K562 (cell line): ENCODE data around the gene SLC25A4. TPM values are rescaled to one million over a fixed set of nuclear protein-coding genes. Genes with fewer than 3 reads are reported as not detected.

Source experiments
- ATAC-seq: fragments of 200-7000 bp; cut with Tn5 transposase; 3 replicates; pipeline ENCODE4 v1.9.1; 2020; ENCODE audit warnings: moderate library complexity
- BruUV-seq: library from RNA; stranded (reverse); fragments of 400-500 nt; replicated peaks from 2 replicates; lab custom pipeline; 2021; lab: Mats Ljungman, UMichigan
- CTCF ChIA-PET: fragments of 300-600 bp; formaldehyde crosslinking; extraction: SDS; loops from one replicate; lab custom pipeline; 2021; ENCODE audit warnings: low intra/inter-chr PET ratio; lab: Yijun Ruan, JAX
- POLR2A ChIA-PET: fragments of 300-600, 350-650 bp; sonication (Branson Sonifier 250); formaldehyde crosslinking; extraction: SDS; loops from one replicate; lab custom pipeline; 2021; ENCODE audit warnings: antibody characterized with exemption, inconsistent platforms; lab: Yijun Ruan, JAX
- DNase-seq, 4 experiments: peaks; one replicate each; pipeline versions ENCODE4 v3.0.0 to v3.0.0-alpha.2; 2011 to 2018; ENCODE audit warnings: low spot score in 3 of 4, mixed read lengths in 3 of 4; ENCODE audit errors: extremely low read depth in 1 of 4
- FAIRE-seq: peaks from 2 replicates; lab custom pipeline; 2011; peaks lifted over from hg19 to GRCh38; lab: Jason Lieb, UNC
- H2AFZ ChIP-seq: 2 replicates; pipeline ENCODE4 v1.6.0; 2011; ENCODE audit warnings: low read depth, low read length, control low read depth, inconsistent platforms
- H3K27ac ChIP-seq: fragments of 200-600 bp; 3 replicates; pipeline ENCODE4 v1.8.0; 2011; ENCODE audit warnings: low read depth, mild to moderate bottlenecking, control low read depth, inconsistent platforms, low read length, moderate library complexity, mixed read lengths; ENCODE audit errors: extremely low read depth
- H3K27me3 ChIP-seq, 2 experiments: fragments of 300-600 bp in 1 of 2; 2 replicates in 1 of 2; 3 replicates in 1 of 2; pipeline versions ENCODE4 v1.6.0 to v1.8.0; 2011; ENCODE audit warnings: inconsistent platforms in 2 of 2, low read length in 2 of 2, mild to moderate bottlenecking in 1 of 2, mixed read lengths in 1 of 2, moderate library complexity in 1 of 2; ENCODE audit not compliant: control insufficient read depth in 2 of 2, insufficient read depth in 2 of 2
- H3K36me3 ChIP-seq: fragments of 300-600 bp; 3 replicates; pipeline ENCODE4 v1.8.0; 2011; ENCODE audit warnings: mild to moderate bottlenecking, low read length, inconsistent platforms; ENCODE audit not compliant: control insufficient read depth, insufficient read depth
- H3K4me1 ChIP-seq, 2 experiments: fragments of 200-600 bp in 1 of 2; replicated peaks in 1 of 2; 2 replicates in 1 of 2; 3 replicates in 1 of 2; pipeline versions ENCODE4 v1.5.1 to v1.8.0; 2011; ENCODE audit warnings: inconsistent platforms in 2 of 2, low read length in 2 of 2, mild to moderate bottlenecking in 1 of 2, mixed read lengths in 1 of 2, moderate library complexity in 1 of 2; ENCODE audit not compliant: control insufficient read depth in 2 of 2, insufficient read depth in 2 of 2
- H3K4me2 ChIP-seq: 2 replicates; pipeline ENCODE4 v1.6.1; 2011; ENCODE audit warnings: low read length, control low read depth, inconsistent platforms, mixed read lengths; ENCODE audit not compliant: insufficient read depth
- H3K4me3 ChIP-seq: fragments of 200-600 bp; sonication (generic), shearing (Covaris generic); 2 replicates; pipeline ENCODE4 v1.5.1; 2016; ENCODE audit warnings: control low read depth, inconsistent platforms
- H3K79me2 ChIP-seq: fragments of 200-600 bp; 3 replicates; pipeline ENCODE4 v1.8.0; 2011; ENCODE audit warnings: low read length, inconsistent platforms; ENCODE audit not compliant: control insufficient read depth, insufficient read depth
- H3K9ac ChIP-seq, 2 experiments: 2 replicates each; pipeline versions ENCODE4 v1.6.0 to v1.6.1; 2011; ENCODE audit warnings: low read depth in 2 of 2, low read length in 2 of 2, control low read depth in 1 of 2, inconsistent platforms in 1 of 2, mild to moderate bottlenecking in 1 of 2, mixed read lengths in 1 of 2; ENCODE audit not compliant: insufficient read depth in 1 of 2
- H3K9me1 ChIP-seq: one replicate; pipeline ENCODE4 v1.6.0; 2011; ENCODE audit warnings: inconsistent platforms, mild to moderate bottlenecking, low read length, moderate library complexity; ENCODE audit not compliant: control insufficient read depth, insufficient read depth
- H3K9me3 ChIP-seq: replicated peaks from 2 replicates; pipeline ENCODE4 v1.5.1; 2011; ENCODE audit warnings: low read depth, low read length, inconsistent platforms; ENCODE audit not compliant: control insufficient read depth, insufficient read depth
- H4K20me1 ChIP-seq: replicated peaks from 2 replicates; pipeline ENCODE4 v1.6.1; 2011; ENCODE audit warnings: low read length, inconsistent platforms, mixed read lengths; ENCODE audit not compliant: control insufficient read depth, insufficient read depth
- ASH1L ChIP-seq: fragments of 450-650 bp; IDR thresholded peaks from 2 replicates; pipeline ENCODE4 v1.6.1; 2018; ENCODE audit warnings: borderline replicate concordance, mild to moderate bottlenecking, low read depth; ENCODE audit not compliant: partially characterized antibody
- SNIP1 ChIP-seq: fragments of 450-650 bp; IDR thresholded peaks from 2 replicates; pipeline ENCODE4 v1.7.1; 2017; ENCODE audit warnings: low read depth, mild to moderate bottlenecking
- WGBS: fragments of 100-300 bp; shearing (Covaris generic); methylation state at CpG from one replicate; pipeline ENCODE4 v1.1.6; 2016; ENCODE audit warnings: low coverage, mixed read lengths; ENCODE audit not compliant: insufficient coverage; ENCODE audit errors: missing lambda C conversion rate; 5-methylcytosine and 5-hydroxymethylcytosine counted together
- in situ Hi-C: fragments of 300-500 bp; cut with MboI; formaldehyde crosslinking; loops from 4 replicates; pipeline ENCODE4 v1.15.0; 2018; ENCODE audit warnings: inconsistent platforms, mixed read lengths
- intact Hi-C: fragments of 100-400 bp; cut with micrococcal nuclease; formaldehyde crosslinking; loops from 2 replicates; pipeline ENCODE4 v1.14.2; 2022
- polyA plus RNA-seq, 8 experiments: library from polyadenylated mRNA; depleted of rRNA in 4 of 8; stranded (reverse) in 5 of 8; unstranded in 3 of 8; fragments of >200 nt; fragmentation: Nextera tagmentation in 2 of 8; fragmentation: Illumina TruSeq in 1 of 8; extraction: Ambion mirVana in 2 of 8; extraction: Trizol in 1 of 8; gene quantifications; 2 replicates each; pipeline versions ENCODE4 v1.2.1 to v1.2.3, GENCODE V29; 2011 to 2014; ENCODE audit warnings: inconsistent platforms in 1 of 8, missing spikeins in 1 of 8
- total RNA-seq, 7 experiments: library from RNA; depleted of rRNA in 6 of 7; stranded (reverse); fragments of >200 nt in 6 of 7; fragmentation: Illumina TruSeq in 2 of 7; extraction: Trizol in 2 of 7; gene quantifications; 2 replicates each; pipeline versions ENCODE4 v1.2.1 to v1.2.3, GENCODE V29; 2011 to 2021; ENCODE audit warnings: low replicate concordance in 1 of 7
- TF ChIP-seq, protein P1 (sequence below): sonication (generic); formaldehyde crosslinking; IDR thresholded peaks from 2 replicates; pipeline ENCODE4 v1.8.0; 2022; ENCODE audit warnings: mild to moderate bottlenecking, missing genetic modification reagents

Gene SLC25A4
- total and polyA plus RNA-seq, 9 of the 15 experiments (the other 6 are each of a cell fraction or from before 2014, with no cell fraction given) = 8.3 to 28.6 (median 19.5) TPM

DNA sequence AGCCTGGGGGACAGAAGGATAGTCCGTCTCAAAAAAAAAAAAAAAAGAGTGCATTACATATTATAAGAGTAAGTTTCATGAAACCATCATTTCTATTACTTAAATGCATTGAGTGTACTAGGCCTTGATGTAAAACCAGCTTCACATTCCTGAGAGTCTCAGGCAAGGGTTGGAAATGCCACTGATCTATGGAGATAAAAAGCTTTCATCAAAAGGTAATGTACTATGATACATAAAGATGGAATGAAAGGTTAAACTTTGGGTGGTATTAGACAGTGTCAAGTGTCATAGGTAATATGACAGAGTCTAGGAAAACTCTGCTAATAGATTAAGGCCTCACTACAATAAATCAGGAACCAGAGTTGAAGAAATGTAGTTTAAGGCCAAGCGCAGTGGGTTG lies 53.4 kb downstream of the SLC25A4 start:
- POLR2A ChIA-PET = no interaction called here
- no peaks in the 10 kb centered on the region for H3K9me1 ChIP-seq
- intact Hi-C loops = no loop called here
- H3K27me3 ChIP-seq = no peaks in the 10 kb centered on the region
- no peak for ATAC-seq
- DNase-seq = no peak
- no peak for TF ChIP-seq ASH1L
- TF ChIP-seq, protein P1, sequence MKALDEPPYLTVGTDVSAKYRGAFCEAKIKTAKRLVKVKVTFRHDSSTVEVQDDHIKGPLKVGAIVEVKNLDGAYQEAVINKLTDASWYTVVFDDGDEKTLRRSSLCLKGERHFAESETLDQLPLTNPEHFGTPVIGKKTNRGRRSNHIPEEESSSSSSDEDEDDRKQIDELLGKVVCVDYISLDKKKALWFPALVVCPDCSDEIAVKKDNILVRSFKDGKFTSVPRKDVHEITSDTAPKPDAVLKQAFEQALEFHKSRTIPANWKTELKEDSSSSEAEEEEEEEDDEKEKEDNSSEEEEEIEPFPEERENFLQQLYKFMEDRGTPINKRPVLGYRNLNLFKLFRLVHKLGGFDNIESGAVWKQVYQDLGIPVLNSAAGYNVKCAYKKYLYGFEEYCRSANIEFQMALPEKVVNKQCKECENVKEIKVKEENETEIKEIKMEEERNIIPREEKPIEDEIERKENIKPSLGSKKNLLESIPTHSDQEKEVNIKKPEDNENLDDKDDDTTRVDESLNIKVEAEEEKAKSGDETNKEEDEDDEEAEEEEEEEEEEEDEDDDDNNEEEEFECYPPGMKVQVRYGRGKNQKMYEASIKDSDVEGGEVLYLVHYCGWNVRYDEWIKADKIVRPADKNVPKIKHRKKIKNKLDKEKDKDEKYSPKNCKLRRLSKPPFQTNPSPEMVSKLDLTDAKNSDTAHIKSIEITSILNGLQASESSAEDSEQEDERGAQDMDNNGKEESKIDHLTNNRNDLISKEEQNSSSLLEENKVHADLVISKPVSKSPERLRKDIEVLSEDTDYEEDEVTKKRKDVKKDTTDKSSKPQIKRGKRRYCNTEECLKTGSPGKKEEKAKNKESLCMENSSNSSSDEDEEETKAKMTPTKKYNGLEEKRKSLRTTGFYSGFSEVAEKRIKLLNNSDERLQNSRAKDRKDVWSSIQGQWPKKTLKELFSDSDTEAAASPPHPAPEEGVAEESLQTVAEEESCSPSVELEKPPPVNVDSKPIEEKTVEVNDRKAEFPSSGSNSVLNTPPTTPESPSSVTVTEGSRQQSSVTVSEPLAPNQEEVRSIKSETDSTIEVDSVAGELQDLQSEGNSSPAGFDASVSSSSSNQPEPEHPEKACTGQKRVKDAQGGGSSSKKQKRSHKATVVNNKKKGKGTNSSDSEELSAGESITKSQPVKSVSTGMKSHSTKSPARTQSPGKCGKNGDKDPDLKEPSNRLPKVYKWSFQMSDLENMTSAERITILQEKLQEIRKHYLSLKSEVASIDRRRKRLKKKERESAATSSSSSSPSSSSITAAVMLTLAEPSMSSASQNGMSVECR (CRISPR knock-in tag) = no peak
- TF ChIP-seq SNIP1 = no peak
- TF ChIP-seq, all 486 proteins: peak for 0
- no peak overlapping the region for H3K27ac ChIP-seq
- H3K9me3 ChIP-seq = no peaks in the 10 kb centered on the region
- CTCF ChIA-PET = no interaction called here
- H3K36me3 ChIP-seq = peaks cover 18% of the 10 kb centered on the region; the same call in 1 of the 3 replicates
- no peaks in the 10 kb centered on the region for H4K20me1 ChIP-seq
- H3K4me2 ChIP-seq = no peak overlapping the region
- 94% methylated on average over 2 of the region's 2 CpGs for WGBS
- no TSS peak for BruUV-seq
- FAIRE-seq = no peak
- H3K4me1 ChIP-seq = peaks cover 4 to 8% of the 10 kb centered on the region in 2 experiments; a peak in 4 of 5 replicates
- no peak overlapping the region for H3K9ac ChIP-seq
- in situ Hi-C loops = no loop called here
- H3K4me3 ChIP-seq = no peak overlapping the region
- H2AFZ ChIP-seq = no peak overlapping the region
- H3K79me2 ChIP-seq = peaks cover 76% of the 10 kb centered on the region
